ENCODE measurements around the gene FAM177A1. TPM values are rescaled to one million over a fixed set of nuclear protein-coding genes. Genes with fewer than 3 reads are reported as not detected.
A peak's percentile ranks its signal among the peaks of the same experiment; 100 is the strongest.

Gene FAM177A1
- 21.6 TPM for polyA plus RNA-seq (2012; ENCODE audit: low read depth, missing spikeins)

GRCh38 chr14:35046048-35046750 is at the start of gene FAM177A1:
TSS of gene FAM177A1 (plus strand) at chr14:35046272. CDS start at chr14:35046464, 192 bp downstream.
- TF ChIP-seq TAF1 (IDR thresholded peaks at IDR 0.05; ENCODE audit: low read depth, low read length) (no peak; the same call in 1 of the 2 replicates), POLR2AphosphoS5 (IDR thresholded peaks at IDR 0.05; ENCODE audit: low read depth, low read length) (peak; percentile 89), POLR2A (IDR thresholded peaks at IDR 0.05; ENCODE audit: low read depth, low read length) (peak; percentile 86), POU2F2 (IDR thresholded peaks at IDR 0.05; ENCODE audit: low read depth, low read length) (peak; percentile 59; the same call in 1 of the 2 replicates)
- FAIRE-seq, result peak; percentile 88
- peak; percentile 95 for DNase-seq (ENCODE audit: insufficient read length, low spot score)

GRCh38 chr14:34997762-34998161 is 48.3 kb upstream of the FAM177A1 start:
- no peak for FAIRE-seq
- TF ChIP-seq PAX5 (IDR thresholded peaks at IDR 0.05; ENCODE audit: insufficient read depth, low read length, severe bottlenecking) (no peak), TAF1 (IDR thresholded peaks at IDR 0.05; ENCODE audit: low read depth, low read length) (no peak), POU2F2 (IDR thresholded peaks at IDR 0.05; ENCODE audit: low read depth, low read length) (no peak), POLR2A (IDR thresholded peaks at IDR 0.05; ENCODE audit: low read depth, low read length) (no peak), SPI1 (IDR thresholded peaks at IDR 0.05; ENCODE audit: low read depth, low read length) (no peak), POLR2AphosphoS5 (IDR thresholded peaks at IDR 0.05; ENCODE audit: low read depth, low read length) (no peak)
- DNase-seq (ENCODE audit: insufficient read length, low spot score), result no peak

- DNase-seq (ENCODE audit: insufficient read length, low spot score), result no peak
- no peak for TF ChIP-seq TAF1 (IDR thresholded peaks at IDR 0.05; ENCODE audit: low read depth, low read length)
- no peak for TF ChIP-seq PAX5 (IDR thresholded peaks at IDR 0.05; ENCODE audit: insufficient read depth, low read length, severe bottlenecking)
- TF ChIP-seq POLR2A (IDR thresholded peaks at IDR 0.05; ENCODE audit: low read depth, low read length), result no peak
- no peak for TF ChIP-seq POLR2AphosphoS5 (IDR thresholded peaks at IDR 0.05; ENCODE audit: low read depth, low read length)
- TF ChIP-seq POU2F2 (IDR thresholded peaks at IDR 0.05; ENCODE audit: low read depth, low read length), result no peak
- FAIRE-seq, result no peak
These were observed 46.6 kb upstream of the FAM177A1 start for GRCh38 chr14:34999500-34999899.

- TF ChIP-seq SPI1 (IDR thresholded peaks at IDR 0.05; ENCODE audit: low read depth, low read length) (no peak), POLR2AphosphoS5 (IDR thresholded peaks at IDR 0.05; ENCODE audit: low read depth, low read length) (no peak), PAX5 (IDR thresholded peaks at IDR 0.05; ENCODE audit: insufficient read depth, low read length, severe bottlenecking) (no peak), POU2F2 (IDR thresholded peaks at IDR 0.05; ENCODE audit: low read depth, low read length) (no peak), POLR2A (IDR thresholded peaks at IDR 0.05; ENCODE audit: low read depth, low read length) (no peak), TAF1 (IDR thresholded peaks at IDR 0.05; ENCODE audit: low read depth, low read length) (no peak)
- FAIRE-seq, result no peak
- no peak for DNase-seq (ENCODE audit: insufficient read length, low spot score)
These were observed 44.5 kb upstream of the FAM177A1 start for GRCh38 chr14:35001621-35002020.

- FAIRE-seq, result peak; percentile 5
- TF ChIP-seq POU2F2 (IDR thresholded peaks at IDR 0.05; ENCODE audit: low read depth, low read length), result no peak
- TF ChIP-seq POLR2A (IDR thresholded peaks at IDR 0.05; ENCODE audit: low read depth, low read length), result no peak
- TF ChIP-seq PAX5 (IDR thresholded peaks at IDR 0.05; ENCODE audit: insufficient read depth, low read length, severe bottlenecking), result no peak
- TF ChIP-seq POLR2AphosphoS5 (IDR thresholded peaks at IDR 0.05; ENCODE audit: low read depth, low read length), result no peak
- no peak for TF ChIP-seq SPI1 (IDR thresholded peaks at IDR 0.05; ENCODE audit: low read depth, low read length)
- TF ChIP-seq TAF1 (IDR thresholded peaks at IDR 0.05; ENCODE audit: low read depth, low read length), result no peak
- no peak for DNase-seq (ENCODE audit: insufficient read length, low spot score)
These were observed 41.2 kb upstream of the FAM177A1 start for GRCh38 chr14:35004839-35005238.

GRCh38 chr14:35016568-35016967 is 29.5 kb upstream of the FAM177A1 start:
- TF ChIP-seq TAF1 (IDR thresholded peaks at IDR 0.05; ENCODE audit: low read depth, low read length) (no peak), SPI1 (IDR thresholded peaks at IDR 0.05; ENCODE audit: low read depth, low read length) (no peak), PAX5 (IDR thresholded peaks at IDR 0.05; ENCODE audit: insufficient read depth, low read length, severe bottlenecking) (no peak), POU2F2 (IDR thresholded peaks at IDR 0.05; ENCODE audit: low read depth, low read length) (no peak), POLR2AphosphoS5 (IDR thresholded peaks at IDR 0.05; ENCODE audit: low read depth, low read length) (no peak), POLR2A (IDR thresholded peaks at IDR 0.05; ENCODE audit: low read depth, low read length) (no peak)
- FAIRE-seq (no peak), DNase-seq (ENCODE audit: insufficient read length, low spot score) (no peak)

- FAIRE-seq (no peak), DNase-seq (ENCODE audit: insufficient read length, low spot score) (no peak)
- TF ChIP-seq SPI1 (IDR thresholded peaks at IDR 0.05; ENCODE audit: low read depth, low read length), result no peak
- TF ChIP-seq POLR2A (IDR thresholded peaks at IDR 0.05; ENCODE audit: low read depth, low read length), result no peak
- no peak for TF ChIP-seq POU2F2 (IDR thresholded peaks at IDR 0.05; ENCODE audit: low read depth, low read length)
- no peak for TF ChIP-seq TAF1 (IDR thresholded peaks at IDR 0.05; ENCODE audit: low read depth, low read length)
- TF ChIP-seq PAX5 (IDR thresholded peaks at IDR 0.05; ENCODE audit: insufficient read depth, low read length, severe bottlenecking), result no peak
- TF ChIP-seq POLR2AphosphoS5 (IDR thresholded peaks at IDR 0.05; ENCODE audit: low read depth, low read length), result no peak
These were observed 25.4 kb upstream of the FAM177A1 start for GRCh38 chr14:35020713-35021112.

- TF ChIP-seq POLR2AphosphoS5 (IDR thresholded peaks at IDR 0.05; ENCODE audit: low read depth, low read length) (no peak), POLR2A (IDR thresholded peaks at IDR 0.05; ENCODE audit: low read depth, low read length) (no peak), POU2F2 (IDR thresholded peaks at IDR 0.05; ENCODE audit: low read depth, low read length) (no peak), PAX5 (IDR thresholded peaks at IDR 0.05; ENCODE audit: insufficient read depth, low read length, severe bottlenecking) (no peak), TAF1 (IDR thresholded peaks at IDR 0.05; ENCODE audit: low read depth, low read length) (no peak), SPI1 (IDR thresholded peaks at IDR 0.05; ENCODE audit: low read depth, low read length) (no peak)
- FAIRE-seq, result no peak
- DNase-seq (ENCODE audit: insufficient read length, low spot score), result no peak
These were observed 17.6 kb upstream of the FAM177A1 start for GRCh38 chr14:35028435-35028834.

GRCh38 chr14:35032562-35032961 is 13.5 kb upstream of the FAM177A1 start:
- FAIRE-seq (no peak), DNase-seq (ENCODE audit: insufficient read length, low spot score) (no peak)
- TF ChIP-seq PAX5 (IDR thresholded peaks at IDR 0.05; ENCODE audit: insufficient read depth, low read length, severe bottlenecking), result no peak
- TF ChIP-seq POU2F2 (IDR thresholded peaks at IDR 0.05; ENCODE audit: low read depth, low read length), result no peak
- no peak for TF ChIP-seq TAF1 (IDR thresholded peaks at IDR 0.05; ENCODE audit: low read depth, low read length)
- no peak for TF ChIP-seq POLR2AphosphoS5 (IDR thresholded peaks at IDR 0.05; ENCODE audit: low read depth, low read length)
- TF ChIP-seq SPI1 (IDR thresholded peaks at IDR 0.05; ENCODE audit: low read depth, low read length), result no peak
- TF ChIP-seq POLR2A (IDR thresholded peaks at IDR 0.05; ENCODE audit: low read depth, low read length), result no peak
